ENCODE measurements around the gene CLMN. TPM values are rescaled to one million over a fixed set of nuclear protein-coding genes. Genes with fewer than 3 reads are reported as not detected.

Gene CLMN
- total RNA-seq, 1 experiment from 2014 or later = 33.4 TPM

DNA sequence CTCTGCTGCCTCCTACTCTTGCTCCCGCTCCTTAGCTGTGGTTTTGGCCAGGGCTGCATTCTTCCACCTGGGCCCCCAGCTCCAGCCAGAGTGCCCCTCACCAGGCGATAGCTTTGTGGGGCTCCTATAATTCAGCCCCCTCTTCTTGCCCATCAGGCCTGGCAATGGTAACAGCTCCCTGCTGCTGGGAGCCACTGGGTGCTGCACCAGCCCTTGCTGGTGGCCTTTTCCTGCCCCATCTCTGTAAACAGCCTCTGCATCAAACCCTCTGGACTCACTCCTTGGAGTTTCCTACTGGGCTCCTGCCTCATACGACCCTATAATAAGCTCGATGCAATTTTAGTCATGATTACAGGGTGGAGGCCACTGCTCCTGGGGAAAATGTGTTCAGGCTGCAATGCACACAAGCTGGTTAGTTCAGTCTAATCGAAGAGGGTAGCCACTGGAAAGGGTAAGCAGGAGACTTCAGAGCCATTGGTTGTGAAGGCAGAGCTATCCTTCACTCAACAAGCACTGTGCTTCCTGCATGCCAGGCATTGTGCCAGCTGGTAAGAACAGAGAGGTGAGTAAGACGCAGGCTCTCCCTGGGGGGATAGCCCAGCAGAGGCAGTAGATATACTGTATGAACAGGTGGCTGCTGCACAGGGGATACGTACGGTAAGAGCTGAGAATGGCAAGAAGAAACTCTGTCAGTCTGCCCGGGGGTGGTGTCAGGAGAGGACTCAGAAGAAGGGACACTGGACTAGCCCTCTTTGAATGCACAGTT is 24.7 kb downstream of the CLMN start:
- CTCF ChIA-PET = no interaction called here
- intact Hi-C loops (cut with micrococcal nuclease) = no loop called here
- H3K4me2 ChIP-seq (ENCODE audit: low read length) = 0 out of 2 replicates have a peak overlapping the region, but pooled peaks have one; percentile 2

More for the DNA sequence above, 24.7 kb downstream of the CLMN start:
- POLR2A ChIA-PET = no interaction called here
- Histone ChIP-seq H3K36me3 (ENCODE audit: control insufficient read depth in 1 of 2, insufficient read depth in 2 of 2, low read length in 2 of 2) (no peaks in the 10 kb centered on the region), H3K27me3 (ENCODE audit: insufficient read depth, low read length) (no peaks in the 10 kb centered on the region), H3K4me1 (ENCODE audit: control insufficient read depth in 1 of 2, insufficient read depth in 2 of 2, low read length in 2 of 2) (peaks cover 6 to 35% of the 10 kb centered on the region in 2 experiments; a peak in 3 of 4 replicates), H3K9ac (ENCODE audit: low read length) (no peak overlapping the region), H3K79me2 (ENCODE audit: insufficient read depth, low read length) (peaks cover 10% of the 10 kb centered on the region; the same call in 1 of the 2 replicates), H3K9me3 (ENCODE audit: control insufficient read depth in 1 of 2, insufficient read depth in 1 of 2, low read depth in 1 of 2, low read length in 2 of 2) (no peaks in the 10 kb centered on the region), H4K20me1 (ENCODE audit: insufficient read depth) (no peaks in the 10 kb centered on the region), H3K4me3 (replicated peaks in 1 of 2; ENCODE audit: low read depth in 1 of 2, low read length in 2 of 2) (no peak overlapping the region), H2AFZ (ENCODE audit: low read depth, low read length, poor library complexity, severe bottlenecking) (no peak overlapping the region), H3K27ac (ENCODE audit: low read depth, low read length) (no peak overlapping the region), H3K9me2 (ENCODE audit: insufficient read depth) (no peaks in the 10 kb centered on the region)
- RAD21 ChIA-PET (ENCODE audit: low non-redundant PET in 1 of 2, low total read pairs in 2 of 2, uncharacterized antibody in 2 of 2, unreplicated experiment in 2 of 2) = no interaction called here
- DNase-seq (ENCODE audit: low read depth, low spot score) (peak; percentile 23), ATAC-seq (peak; percentile 59)
- TF ChIP-seq ZNF274 (IDR thresholded peaks at IDR 0.05; ENCODE audit: low read depth, low read length) (no peak), CTCF (IDR thresholded peaks at IDR 0.05 in 2 of 3, conservative IDR thresholded peaks at IDR 0.05 in 1 of 3; ENCODE audit: borderline replicate concordance in 1 of 3, insufficient read depth in 1 of 3, low read depth in 2 of 3, low read length in 2 of 3) (no peak), TCF7L2 (IDR thresholded peaks at IDR 0.05; ENCODE audit: borderline replicate concordance, extremely low read depth, insufficient read depth, insufficient read length) (no peak), ELF1 (IDR thresholded peaks at IDR 0.05; ENCODE audit: borderline replicate concordance, low read depth) (peak; percentile 27; the same call in 1 of the 2 replicates), POLR2A (IDR thresholded peaks at IDR 0.05; ENCODE audit: borderline replicate concordance, extremely low read depth, insufficient read depth, insufficient read length) (no peak), YY1 (IDR thresholded peaks at IDR 0.05; ENCODE audit: extremely low read depth, insufficient replicate concordance, low read depth, low read length) (no peak), EZH2phosphoT487 (IDR thresholded peaks at IDR 0.05; ENCODE audit: borderline replicate concordance) (no peak)
- TF ChIP-seq, protein P1, sequence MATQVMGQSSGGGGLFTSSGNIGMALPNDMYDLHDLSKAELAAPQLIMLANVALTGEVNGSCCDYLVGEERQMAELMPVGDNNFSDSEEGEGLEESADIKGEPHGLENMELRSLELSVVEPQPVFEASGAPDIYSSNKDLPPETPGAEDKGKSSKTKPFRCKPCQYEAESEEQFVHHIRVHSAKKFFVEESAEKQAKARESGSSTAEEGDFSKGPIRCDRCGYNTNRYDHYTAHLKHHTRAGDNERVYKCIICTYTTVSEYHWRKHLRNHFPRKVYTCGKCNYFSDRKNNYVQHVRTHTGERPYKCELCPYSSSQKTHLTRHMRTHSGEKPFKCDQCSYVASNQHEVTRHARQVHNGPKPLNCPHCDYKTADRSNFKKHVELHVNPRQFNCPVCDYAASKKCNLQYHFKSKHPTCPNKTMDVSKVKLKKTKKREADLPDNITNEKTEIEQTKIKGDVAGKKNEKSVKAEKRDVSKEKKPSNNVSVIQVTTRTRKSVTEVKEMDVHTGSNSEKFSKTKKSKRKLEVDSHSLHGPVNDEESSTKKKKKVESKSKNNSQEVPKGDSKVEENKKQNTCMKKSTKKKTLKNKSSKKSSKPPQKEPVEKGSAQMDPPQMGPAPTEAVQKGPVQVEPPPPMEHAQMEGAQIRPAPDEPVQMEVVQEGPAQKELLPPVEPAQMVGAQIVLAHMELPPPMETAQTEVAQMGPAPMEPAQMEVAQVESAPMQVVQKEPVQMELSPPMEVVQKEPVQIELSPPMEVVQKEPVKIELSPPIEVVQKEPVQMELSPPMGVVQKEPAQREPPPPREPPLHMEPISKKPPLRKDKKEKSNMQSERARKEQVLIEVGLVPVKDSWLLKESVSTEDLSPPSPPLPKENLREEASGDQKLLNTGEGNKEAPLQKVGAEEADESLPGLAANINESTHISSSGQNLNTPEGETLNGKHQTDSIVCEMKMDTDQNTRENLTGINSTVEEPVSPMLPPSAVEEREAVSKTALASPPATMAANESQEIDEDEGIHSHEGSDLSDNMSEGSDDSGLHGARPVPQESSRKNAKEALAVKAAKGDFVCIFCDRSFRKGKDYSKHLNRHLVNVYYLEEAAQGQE (IDR thresholded peaks at IDR 0.05; ENCODE audit: low read depth) = no peak
- BruUV-seq (replicated peaks) = no TSS peak
